ENCODE measurements around the gene SLCO2A1. TPM values are rescaled to one million over a fixed set of nuclear protein-coding genes. Genes with fewer than 3 reads are reported as not detected.

The SLCO2A1 gene
- total RNA-seq, 1 donor from 2014 or later = 18.0 TPM

- intact Hi-C loops (cut with micrococcal nuclease) = no loop called here
- Histone ChIP-seq H3K4me1 (no peaks in the 10 kb centered on the region), H3K9me3 (replicated peaks) (peaks cover 16% of the 10 kb centered on the region), H3K27me3 (ENCODE audit: low read depth) (peaks cover 7% of the 10 kb centered on the region), H3K36me3 (no peaks in the 10 kb centered on the region), H3K27ac (replicated peaks) (no peak overlapping the region), H3K4me3 (no peak overlapping the region)
- TF ChIP-seq CTCF (IDR thresholded peaks at IDR 0.05; ENCODE audit: borderline replicate concordance) = no peak
- DNase-seq = no peak
These were observed 24.9 kb downstream of the SLCO2A1 start for GRCh38 chr3:134004841-134005240.

- DNase-seq = no peak
- intact Hi-C loops (cut with micrococcal nuclease) = no loop called here
- no peaks in the 10 kb centered on the region for H3K36me3 ChIP-seq
These were observed 26.7 kb downstream of the SLCO2A1 start for GRCh38 chr3:134003066-134003465.

GRCh38 chr3:134002306-134002705 is 27.4 kb downstream of the SLCO2A1 start:
- intact Hi-C loops (cut with micrococcal nuclease) = no loop called here
- no peaks in the 10 kb centered on the region for H3K4me1 ChIP-seq
- H3K9me3 ChIP-seq (replicated peaks) = peaks cover 16% of the 10 kb centered on the region
- H3K27ac ChIP-seq (replicated peaks) = no peak overlapping the region
- H3K4me3 ChIP-seq = no peak overlapping the region
- DNase-seq = no peak
- no peaks in the 10 kb centered on the region for H3K36me3 ChIP-seq
- TF ChIP-seq CTCF (IDR thresholded peaks at IDR 0.05; ENCODE audit: borderline replicate concordance) = no peak
- peaks cover 7% of the 10 kb centered on the region for H3K27me3 ChIP-seq (ENCODE audit: low read depth)

More at GRCh38 chr3:134003066-134003465, 26.7 kb downstream of the SLCO2A1 start:
- H3K27me3 ChIP-seq (ENCODE audit: low read depth) = peaks cover 7% of the 10 kb centered on the region
- H3K4me3 ChIP-seq = no peak overlapping the region
- H3K4me1 ChIP-seq = no peaks in the 10 kb centered on the region
- H3K27ac ChIP-seq (replicated peaks) = no peak overlapping the region
- H3K9me3 ChIP-seq (replicated peaks) = peaks cover 16% of the 10 kb centered on the region
- TF ChIP-seq CTCF (IDR thresholded peaks at IDR 0.05; ENCODE audit: borderline replicate concordance) = no peak

- Histone ChIP-seq H3K36me3 (no peaks in the 10 kb centered on the region), H3K9me3 (replicated peaks) (peaks cover 16% of the 10 kb centered on the region), H3K27ac (replicated peaks) (no peak overlapping the region), H3K4me1 (no peaks in the 10 kb centered on the region), H3K4me3 (no peak overlapping the region), H3K27me3 (ENCODE audit: low read depth) (peaks cover 7% of the 10 kb centered on the region)
- no peak for TF ChIP-seq CTCF (IDR thresholded peaks at IDR 0.05; ENCODE audit: borderline replicate concordance)
- DNase-seq = no peak
- intact Hi-C loops (cut with micrococcal nuclease) = no loop called here
These were observed 28.5 kb downstream of the SLCO2A1 start for GRCh38 chr3:134001251-134001650.

GRCh38 chr3:133999891-134000685 is 29.6 kb downstream of the SLCO2A1 start:
- Histone ChIP-seq H3K27me3 (ENCODE audit: low read depth) (peaks cover 14% of the 10 kb centered on the region), H3K27ac (replicated peaks) (no peak overlapping the region), H3K4me3 (no peak overlapping the region), H3K4me1 (no peaks in the 10 kb centered on the region), H3K9me3 (replicated peaks) (peaks cover 10% of the 10 kb centered on the region), H3K36me3 (no peaks in the 10 kb centered on the region)
- TF ChIP-seq CTCF (IDR thresholded peaks at IDR 0.05; ENCODE audit: borderline replicate concordance) = no peak
- DNase-seq = no peak
- intact Hi-C loops (cut with micrococcal nuclease) = no loop called here

All from left ventricle myocardium inferior (tissue), 1 donor.